Neural progenitor cell (in vitro differentiated cells): Measurements from ENCODE around the gene TMEM266. TPM values are rescaled to one million over a fixed set of nuclear protein-coding genes. Genes with fewer than 3 reads are reported as not detected.

Experiments used
- DNase-seq: peaks from one replicate; pipeline ENCODE4 v3.0.0-alpha.2; 2016; ENCODE audit warnings: low spot score
- H2AFZ ChIP-seq: fragments of 200-600 bp; sonication (generic); replicated peaks from 2 replicates; pipeline ENCODE4 v1.6.1; 2016; ENCODE audit warnings: antibody characterized with exemption
- H3F3A ChIP-seq: fragments of 200-600 bp; sonication (generic); 2 replicates; pipeline ENCODE4 v1.6.1; 2016; ENCODE audit warnings: antibody characterized with exemption, low read depth
- H3K27ac ChIP-seq: fragments of 200-600 bp; sonication (generic); 2 replicates; pipeline ENCODE4 v1.5.1; 2016; ENCODE audit warnings: mild to moderate bottlenecking
- H3K27me3 ChIP-seq: fragments of 200-600 bp; sonication (generic); 2 replicates; pipeline ENCODE4 v1.6.1; 2016; ENCODE audit warnings: mild to moderate bottlenecking, moderate library complexity
- H3K36me3 ChIP-seq: fragments of 200-600 bp; sonication (generic); 2 replicates; pipeline ENCODE4 v1.5.1; 2016
- H3K4me1 ChIP-seq: fragments of 200-600 bp; sonication (generic); 2 replicates; pipeline ENCODE4 v1.6.1; 2016; ENCODE audit warnings: mixed run types
- H3K4me2 ChIP-seq: fragments of 200-600 bp; sonication (generic); 2 replicates; pipeline ENCODE4 v1.6.1; 2016
- H3K4me3 ChIP-seq: fragments of 200-600 bp; sonication (generic); 2 replicates; pipeline ENCODE4 v1.5.1; 2016
- H3K79me2 ChIP-seq: fragments of 200-600 bp; sonication (generic); 2 replicates; pipeline ENCODE4 v1.6.1; 2016; ENCODE audit warnings: low read depth
- H3K9ac ChIP-seq: fragments of 200-600 bp; sonication (generic); 2 replicates; pipeline ENCODE4 v1.6.1; 2016
- H3K9me3 ChIP-seq: fragments of 200-600 bp; sonication (generic); 2 replicates; pipeline ENCODE4 v1.5.1; 2016; ENCODE audit warnings: low read depth
- H4K20me1 ChIP-seq: fragments of 200-600 bp; sonication (generic); 2 replicates; pipeline ENCODE4 v1.6.1; 2016; ENCODE audit warnings: low read depth
- H3K27ac Mint-ChIP-seq: 3 replicates; pipeline ENCODE4 v1.8.0; 2021; ENCODE audit warnings: mixed read lengths
- H3K27me3 Mint-ChIP-seq: 2 replicates; pipeline ENCODE4 v1.8.0; 2022; ENCODE audit warnings: low read depth, mild to moderate bottlenecking, inconsistent platforms, moderate library complexity, mixed read lengths; ENCODE audit not compliant: insufficient read depth
- H3K36me3 Mint-ChIP-seq: 3 replicates; pipeline ENCODE4 v1.8.0; 2021; ENCODE audit warnings: mixed read lengths
- H3K4me1 Mint-ChIP-seq: 3 replicates; pipeline ENCODE4 v1.8.0; 2021; ENCODE audit warnings: mixed read lengths
- H3K4me3 Mint-ChIP-seq: 3 replicates; pipeline ENCODE4 v1.8.0; 2021; ENCODE audit warnings: mild to moderate bottlenecking, moderate library complexity, mixed read lengths
- H3K9me3 Mint-ChIP-seq: 3 replicates; pipeline ENCODE4 v1.8.0; 2020; ENCODE audit warnings: mixed read lengths
- EZH2 ChIP-seq: fragments of 200-600 bp; sonication (generic); IDR thresholded peaks from 2 replicates; pipeline ENCODE4 v1.6.1; 2017; ENCODE audit warnings: antibody characterized with exemption, mild to moderate bottlenecking, moderate library complexity
- EZH2phosphoT487 ChIP-seq: fragments of 200-600 bp; sonication (generic); IDR thresholded peaks from 2 replicates; pipeline ENCODE4 v1.6.1; 2017; ENCODE audit warnings: antibody characterized with exemption
- total RNA-seq: library from RNA; depleted of rRNA; stranded (reverse); fragments of >200 nt; gene quantifications from 2 replicates; pipeline ENCODE4 v1.2.3, GENCODE V29; 2015; ENCODE audit warnings: low replicate concordance
- TF ChIP-seq, protein P1 (sequence below): fragments of 200-600 bp; sonication (generic); IDR thresholded peaks from 2 replicates; pipeline ENCODE4 v1.5.1; 2017; ENCODE audit warnings: antibody characterized with exemption, mild to moderate bottlenecking

TMEM266 gene
- total RNA-seq, 1 donor from 2014 or later = 0.43 TPM

DNA sequence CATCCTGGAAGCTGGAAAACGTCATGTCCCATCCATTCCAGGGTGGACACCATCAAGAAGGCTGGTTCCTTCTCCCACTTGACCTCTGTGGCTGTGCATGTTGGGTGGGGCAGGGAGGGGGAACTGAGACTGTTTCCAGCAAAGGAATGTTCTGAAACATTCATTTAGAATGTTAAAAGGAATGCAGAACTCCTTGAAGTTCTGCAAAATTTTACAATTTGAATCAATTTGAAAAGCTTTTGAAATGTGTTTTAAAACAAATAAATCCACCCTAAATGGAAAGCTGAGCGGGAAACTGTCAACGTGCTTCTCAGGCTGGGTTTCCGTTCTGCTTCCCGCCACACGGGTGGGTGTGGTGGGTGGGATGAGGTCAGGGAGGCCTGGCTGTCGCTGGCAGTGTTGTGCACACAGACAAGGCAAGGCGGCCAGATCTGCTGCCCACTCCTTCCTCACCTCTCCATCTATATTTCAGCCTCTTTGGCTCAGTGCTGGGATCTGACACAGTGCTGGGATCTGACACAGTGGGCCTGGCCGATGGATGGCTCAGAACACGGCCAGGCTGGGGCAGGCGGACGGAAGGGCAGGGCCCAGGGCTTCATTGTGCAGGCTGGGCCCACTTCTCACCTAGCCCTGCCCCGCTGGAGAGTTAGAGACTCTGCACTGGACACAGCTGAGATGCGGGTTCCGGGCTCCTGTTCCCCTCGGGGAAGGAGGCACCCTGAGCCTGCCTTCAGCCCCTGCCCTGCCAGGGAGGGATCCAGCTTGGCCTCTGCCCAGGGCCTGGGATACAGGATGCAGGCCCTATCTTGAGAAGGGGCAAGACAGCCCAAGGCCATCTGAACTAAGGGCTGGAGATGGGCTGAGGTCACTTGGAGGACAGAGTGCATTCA, 110.4 kb downstream of the TMEM266 start:
- H3K27ac Mint-ChIP-seq = no peak overlapping the region

GRCh38 chr15:76172782-76173181, 113.0 kb downstream of the TMEM266 start:
- H2AFZ ChIP-seq = no peak overlapping the region
- no peak overlapping the region for H3K4me2 ChIP-seq
- H3K27ac Mint-ChIP-seq = peak overlapping the region; percentile 5
- H3K9me3 ChIP-seq = no peaks in the 10 kb centered on the region
- H3K4me1 ChIP-seq = no peaks in the 10 kb centered on the region
- no peak overlapping the region for H3K4me3 ChIP-seq
- no peaks in the 10 kb centered on the region for H3K27me3 ChIP-seq
- H3K4me1 Mint-ChIP-seq = peaks cover 7% of the 10 kb centered on the region
- no peaks in the 10 kb centered on the region for H3K36me3 ChIP-seq
- H3K9ac ChIP-seq = no peak overlapping the region
- TF ChIP-seq EZH2 (no peak), EZH2phosphoT487 (no peak)
- H4K20me1 ChIP-seq = no peaks in the 10 kb centered on the region
- peaks cover 3% of the 10 kb centered on the region for H3K9me3 Mint-ChIP-seq
- no peak overlapping the region for H3K27ac ChIP-seq
- H3K36me3 Mint-ChIP-seq = no peaks in the 10 kb centered on the region
- no peaks in the 10 kb centered on the region for H3F3A ChIP-seq
- peaks cover 8% of the 10 kb centered on the region for H3K27me3 Mint-ChIP-seq
- no peak for DNase-seq
- no peaks in the 10 kb centered on the region for H3K79me2 ChIP-seq
- H3K4me3 Mint-ChIP-seq = no peak overlapping the region

More for the DNA sequence above, 110.4 kb downstream of the TMEM266 start:
- Histone ChIP-seq H3K36me3 (no peaks in the 10 kb centered on the region), H3K4me3 (no peak overlapping the region), H3K9me3 (no peaks in the 10 kb centered on the region), H4K20me1 (no peaks in the 10 kb centered on the region), H3K9ac (no peak overlapping the region), H3K4me2 (no peak overlapping the region), H3F3A (no peaks in the 10 kb centered on the region), H3K79me2 (no peaks in the 10 kb centered on the region), H3K27ac (no peak overlapping the region), H3K4me1 (no peaks in the 10 kb centered on the region), H3K27me3 (no peaks in the 10 kb centered on the region), H2AFZ (peak overlapping the region; percentile 94)
- Mint-ChIP-seq H3K27me3 (peaks cover 13% of the 10 kb centered on the region), H3K9me3 (no peaks in the 10 kb centered on the region), H3K36me3 (no peaks in the 10 kb centered on the region), H3K4me3 (no peak overlapping the region), H3K4me1 (no peaks in the 10 kb centered on the region)
- TF ChIP-seq EZH2 (no peak), EZH2phosphoT487 (no peak)
- TF ChIP-seq, protein P1, sequence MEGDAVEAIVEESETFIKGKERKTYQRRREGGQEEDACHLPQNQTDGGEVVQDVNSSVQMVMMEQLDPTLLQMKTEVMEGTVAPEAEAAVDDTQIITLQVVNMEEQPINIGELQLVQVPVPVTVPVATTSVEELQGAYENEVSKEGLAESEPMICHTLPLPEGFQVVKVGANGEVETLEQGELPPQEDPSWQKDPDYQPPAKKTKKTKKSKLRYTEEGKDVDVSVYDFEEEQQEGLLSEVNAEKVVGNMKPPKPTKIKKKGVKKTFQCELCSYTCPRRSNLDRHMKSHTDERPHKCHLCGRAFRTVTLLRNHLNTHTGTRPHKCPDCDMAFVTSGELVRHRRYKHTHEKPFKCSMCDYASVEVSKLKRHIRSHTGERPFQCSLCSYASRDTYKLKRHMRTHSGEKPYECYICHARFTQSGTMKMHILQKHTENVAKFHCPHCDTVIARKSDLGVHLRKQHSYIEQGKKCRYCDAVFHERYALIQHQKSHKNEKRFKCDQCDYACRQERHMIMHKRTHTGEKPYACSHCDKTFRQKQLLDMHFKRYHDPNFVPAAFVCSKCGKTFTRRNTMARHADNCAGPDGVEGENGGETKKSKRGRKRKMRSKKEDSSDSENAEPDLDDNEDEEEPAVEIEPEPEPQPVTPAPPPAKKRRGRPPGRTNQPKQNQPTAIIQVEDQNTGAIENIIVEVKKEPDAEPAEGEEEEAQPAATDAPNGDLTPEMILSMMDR = no peak
- DNase-seq = no peak

DNA sequence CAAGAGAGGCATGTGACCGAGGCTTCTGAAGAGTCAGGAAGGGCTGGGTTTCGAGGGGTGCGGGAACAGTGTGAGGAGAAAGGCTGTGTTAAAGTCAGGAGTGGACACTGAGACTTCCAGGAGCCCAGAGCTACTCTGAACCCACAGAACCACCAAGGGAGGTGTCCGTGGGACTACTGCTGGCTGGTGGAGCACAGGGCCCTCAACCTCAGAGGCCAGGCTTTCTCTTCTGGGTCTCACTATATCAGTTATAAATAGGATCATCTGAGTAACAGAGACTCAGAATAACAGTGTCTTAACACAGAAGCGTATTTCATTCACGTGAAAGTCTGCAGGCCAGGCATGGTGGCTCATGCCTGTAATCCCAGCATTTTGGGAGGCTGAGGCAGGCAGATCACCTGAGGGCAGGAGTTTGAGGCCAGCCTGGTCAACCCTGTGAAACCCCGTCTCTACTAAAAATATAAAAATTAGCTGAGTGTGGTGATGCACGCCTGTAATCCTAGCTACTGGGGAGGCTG, 113.6 kb downstream of the TMEM266 start:
- Histone ChIP-seq H3K4me2 (no peak overlapping the region), H3K27ac (no peak overlapping the region), H2AFZ (no peak overlapping the region), H3K9ac (no peak overlapping the region), H3F3A (no peaks in the 10 kb centered on the region), H3K27me3 (no peaks in the 10 kb centered on the region), H3K79me2 (no peaks in the 10 kb centered on the region), H3K36me3 (no peaks in the 10 kb centered on the region), H3K9me3 (no peaks in the 10 kb centered on the region), H3K4me3 (no peak overlapping the region), H4K20me1 (no peaks in the 10 kb centered on the region), H3K4me1 (peaks cover 3% of the 10 kb centered on the region)
- no peaks in the 10 kb centered on the region for H3K36me3 Mint-ChIP-seq
- H3K9me3 Mint-ChIP-seq = peaks cover 3% of the 10 kb centered on the region
- no peak for DNase-seq
- TF ChIP-seq EZH2 = no peak
- TF ChIP-seq, protein P1 = no peak
- TF ChIP-seq EZH2phosphoT487 = no peak
- H3K27ac Mint-ChIP-seq = no peak overlapping the region
- no peak overlapping the region for H3K4me3 Mint-ChIP-seq
- peaks cover 12% of the 10 kb centered on the region for H3K4me1 Mint-ChIP-seq
- peaks cover 8% of the 10 kb centered on the region for H3K27me3 Mint-ChIP-seq

- no peaks in the 10 kb centered on the region for H3K36me3 ChIP-seq
- H3K4me1 ChIP-seq = peaks cover 3% of the 10 kb centered on the region
- Mint-ChIP-seq H3K27ac (no peak overlapping the region), H3K9me3 (peaks cover 3% of the 10 kb centered on the region), H3K4me3 (no peak overlapping the region), H3K36me3 (no peaks in the 10 kb centered on the region), H3K27me3 (peaks cover 8% of the 10 kb centered on the region), H3K4me1 (peaks cover 15% of the 10 kb centered on the region)
- no peak overlapping the region for H3K4me2 ChIP-seq
- no peak overlapping the region for H3K27ac ChIP-seq
- H3F3A ChIP-seq = no peaks in the 10 kb centered on the region
- TF ChIP-seq EZH2 = no peak
- TF ChIP-seq EZH2phosphoT487 = no peak
- TF ChIP-seq, protein P1 = no peak
- H2AFZ ChIP-seq = no peak overlapping the region
- no peak overlapping the region for H3K4me3 ChIP-seq
- H3K79me2 ChIP-seq = no peaks in the 10 kb centered on the region
- DNase-seq = no peak
- H3K27me3 ChIP-seq = no peaks in the 10 kb centered on the region
- no peak overlapping the region for H3K9ac ChIP-seq
- no peaks in the 10 kb centered on the region for H3K9me3 ChIP-seq
- H4K20me1 ChIP-seq = no peaks in the 10 kb centered on the region
Measured at GRCh38 chr15:76174654-76175053, 114.9 kb downstream of the TMEM266 start.
